ENCODE measurements around the gene FRA10AC1. TPM values are rescaled to one million over a fixed set of nuclear protein-coding genes. Genes with fewer than 3 reads are reported as not detected.

The FRA10AC1 gene
- total and polyA plus RNA-seq, 2 experiments from 2014 or later = 7.6 to 17.0 TPM

GRCh38 chr10:93629647-93630305 lies 72.6 kb downstream of the FRA10AC1 start:
- no peak for DNase-seq
- Histone ChIP-seq H3K9me2 (ENCODE audit: insufficient read depth) (no peaks in the 10 kb centered on the region), H3K79me2 (ENCODE audit: insufficient read depth) (no peaks in the 10 kb centered on the region), H3K4me2 (ENCODE audit: unreplicated experiment) (no peak overlapping the region), H3K9me3 (ENCODE audit: low read depth) (no peaks in the 10 kb centered on the region), H3K4me3 (no peak overlapping the region), H3K9ac (no peak overlapping the region), H3K27ac (no peak overlapping the region), H4K20me1 (ENCODE audit: insufficient read depth) (no peaks in the 10 kb centered on the region), H3K36me3 (ENCODE audit: low read depth) (no peaks in the 10 kb centered on the region), H3K27me3 (replicated peaks; ENCODE audit: insufficient read depth) (peaks cover 12% of the 10 kb centered on the region; the same call in 1 of the 2 replicates), H3K4me1 (ENCODE audit: insufficient read depth) (no peaks in the 10 kb centered on the region), H3F3A (ENCODE audit: insufficient read depth) (no peaks in the 10 kb centered on the region), H2AFZ (no peak overlapping the region)
- 33 to 34% methylated on average over 7 of the region's 7 CpGs for WGBS, 2 experiments (ENCODE audit: low coverage in 1 of 2, low lambda C conversion rate in 2 of 2, missing lambda C conversion rate in 2 of 2)
- TF ChIP-seq EZH2 (IDR thresholded peaks at IDR 0.05; ENCODE audit: insufficient read depth, poor library complexity, severe bottlenecking) (no peak), EZH2phosphoT487 (IDR thresholded peaks at IDR 0.05; ENCODE audit: insufficient read depth, low read depth) (no peak)
- in situ Hi-C loops (cut with MboI) = no loop called here

GRCh38 chr10:93628858-93629257 lies 73.5 kb downstream of the FRA10AC1 start:
- no peak overlapping the region for H3K27ac ChIP-seq
- H3K4me3 ChIP-seq = no peak overlapping the region
- in situ Hi-C loops (cut with MboI) = no loop called here
- no peaks in the 10 kb centered on the region for H3K79me2 ChIP-seq (ENCODE audit: insufficient read depth)
- no peaks in the 10 kb centered on the region for H3K4me1 ChIP-seq (ENCODE audit: insufficient read depth)
- WGBS, 2 experiments (ENCODE audit: low coverage in 1 of 2, low lambda C conversion rate in 2 of 2, missing lambda C conversion rate in 2 of 2) = 63 to 64% methylated on average over 4 of the region's 4 CpGs
- H3K36me3 ChIP-seq (ENCODE audit: low read depth) = no peaks in the 10 kb centered on the region
- TF ChIP-seq EZH2phosphoT487 (IDR thresholded peaks at IDR 0.05; ENCODE audit: insufficient read depth, low read depth) (no peak), EZH2 (IDR thresholded peaks at IDR 0.05; ENCODE audit: insufficient read depth, poor library complexity, severe bottlenecking) (no peak)
- no peaks in the 10 kb centered on the region for H3K9me3 ChIP-seq (ENCODE audit: low read depth)
- no peaks in the 10 kb centered on the region for H3K9me2 ChIP-seq (ENCODE audit: insufficient read depth)
- no peak overlapping the region for H3K4me2 ChIP-seq (ENCODE audit: unreplicated experiment)
- H2AFZ ChIP-seq = no peak overlapping the region
- H3K27me3 ChIP-seq (replicated peaks; ENCODE audit: insufficient read depth) = peaks cover 12% of the 10 kb centered on the region; the same call in 1 of the 2 replicates
- no peak for DNase-seq
- H4K20me1 ChIP-seq (ENCODE audit: insufficient read depth) = no peaks in the 10 kb centered on the region
- no peak overlapping the region for H3K9ac ChIP-seq
- no peaks in the 10 kb centered on the region for H3F3A ChIP-seq (ENCODE audit: insufficient read depth)

- Histone ChIP-seq H4K20me1 (ENCODE audit: insufficient read depth) (no peaks in the 10 kb centered on the region), H3K9ac (no peak overlapping the region), H3K4me1 (ENCODE audit: insufficient read depth) (no peaks in the 10 kb centered on the region), H2AFZ (no peak overlapping the region), H3K27me3 (replicated peaks; ENCODE audit: insufficient read depth) (peaks cover 30% of the 10 kb centered on the region), H3K27ac (no peak overlapping the region), H3K4me2 (ENCODE audit: unreplicated experiment) (no peak overlapping the region), H3K4me3 (no peak overlapping the region), H3F3A (ENCODE audit: insufficient read depth) (no peaks in the 10 kb centered on the region), H3K9me3 (ENCODE audit: low read depth) (no peaks in the 10 kb centered on the region), H3K9me2 (ENCODE audit: insufficient read depth) (no peaks in the 10 kb centered on the region), H3K36me3 (ENCODE audit: low read depth) (no peaks in the 10 kb centered on the region), H3K79me2 (ENCODE audit: insufficient read depth) (no peaks in the 10 kb centered on the region)
- TF ChIP-seq EZH2 (IDR thresholded peaks at IDR 0.05; ENCODE audit: insufficient read depth, poor library complexity, severe bottlenecking) = no peak
- no peak for TF ChIP-seq EZH2phosphoT487 (IDR thresholded peaks at IDR 0.05; ENCODE audit: insufficient read depth, low read depth)
- in situ Hi-C loops (cut with MboI) = no loop called here
- DNase-seq = no peak
- WGBS, 2 experiments (ENCODE audit: low coverage in 1 of 2, low lambda C conversion rate in 2 of 2, missing lambda C conversion rate in 2 of 2) = 66 to 72% methylated on average over 1 of the region's 1 CpG
These were observed 79.5 kb downstream of the FRA10AC1 start for GRCh38 chr10:93622942-93623341.

- 29 to 30% methylated on average over 7 of the region's 7 CpGs for WGBS, 2 experiments (ENCODE audit: low coverage in 1 of 2, low lambda C conversion rate in 2 of 2, missing lambda C conversion rate in 2 of 2)
- H3K9me3 ChIP-seq (ENCODE audit: low read depth) = no peaks in the 10 kb centered on the region
- H3K9me2 ChIP-seq (ENCODE audit: insufficient read depth) = no peaks in the 10 kb centered on the region
- TF ChIP-seq EZH2 (IDR thresholded peaks at IDR 0.05; ENCODE audit: insufficient read depth, poor library complexity, severe bottlenecking) = no peak
- no peak for TF ChIP-seq EZH2phosphoT487 (IDR thresholded peaks at IDR 0.05; ENCODE audit: insufficient read depth, low read depth)
- in situ Hi-C loops (cut with MboI) = no loop called here
- no peak for DNase-seq
- no peaks in the 10 kb centered on the region for H3K4me1 ChIP-seq (ENCODE audit: insufficient read depth)
- H4K20me1 ChIP-seq (ENCODE audit: insufficient read depth) = no peaks in the 10 kb centered on the region
- no peak overlapping the region for H3K27ac ChIP-seq
- no peak overlapping the region for H3K4me2 ChIP-seq (ENCODE audit: unreplicated experiment)
- H3K36me3 ChIP-seq (ENCODE audit: low read depth) = no peaks in the 10 kb centered on the region
- H3K4me3 ChIP-seq = no peak overlapping the region
- peaks cover 28% of the 10 kb centered on the region for H3K27me3 ChIP-seq (replicated peaks; ENCODE audit: insufficient read depth)
- H3K9ac ChIP-seq = no peak overlapping the region
- H3F3A ChIP-seq (ENCODE audit: insufficient read depth) = no peaks in the 10 kb centered on the region
- H3K79me2 ChIP-seq (ENCODE audit: insufficient read depth) = no peaks in the 10 kb centered on the region
- no peak overlapping the region for H2AFZ ChIP-seq
These were observed 81.5 kb downstream of the FRA10AC1 start for GRCh38 chr10:93620925-93621324.

Other genes with a start within 250 kb of the FRA10AC1 start
- gene MYOF, start 220.3 kb downstream of the FRA10AC1 start, total RNA-seq (2014; rRNA removed; shearing (Covaris generic)) = 256 and 261 TPM in 2 replicates
- gene MYOF, start 220.3 kb downstream of the FRA10AC1 start, polyA plus RNA-seq (2016; fragmentation: Nextera tagmentation; extraction: Ambion mirVana) = 93.0 and 101 TPM in 2 replicates
- 21.5 and 32.4 TPM in 2 replicates for gene CEP55, start 206.0 kb downstream of the FRA10AC1 start, total RNA-seq (2014; rRNA removed; shearing (Covaris generic))
- 14.9 and 16.8 TPM in 2 replicates for gene CEP55, start 206.0 kb downstream of the FRA10AC1 start, polyA plus RNA-seq (2016; fragmentation: Nextera tagmentation; extraction: Ambion mirVana)
- gene FFAR4, start 135.9 kb downstream of the FRA10AC1 start, total RNA-seq (2014; rRNA removed; shearing (Covaris generic)) = not detected in 2 replicates
- gene FFAR4, start 135.9 kb downstream of the FRA10AC1 start, polyA plus RNA-seq (2016; fragmentation: Nextera tagmentation; extraction: Ambion mirVana) = not detected in 2 replicates
- gene RBP4, start 101.4 kb downstream of the FRA10AC1 start, total RNA-seq (2014; rRNA removed; shearing (Covaris generic)) = 1.1 TPM in 1 of 2 replicates, not detected in the other
- 0.46 and 0.90 TPM in 2 replicates for gene RBP4, start 101.4 kb downstream of the FRA10AC1 start, polyA plus RNA-seq (2016; fragmentation: Nextera tagmentation; extraction: Ambion mirVana)
- not detected in 2 replicates for gene PDE6C, start 90.1 kb downstream of the FRA10AC1 start, total RNA-seq (2014; rRNA removed; shearing (Covaris generic))
- 0.08 TPM in 1 of 2 replicates, not detected in the other for gene PDE6C, start 90.1 kb downstream of the FRA10AC1 start, polyA plus RNA-seq (2016; fragmentation: Nextera tagmentation; extraction: Ambion mirVana)
- not detected in 2 replicates for gene LGI1, start 55.3 kb upstream of the FRA10AC1 start, total RNA-seq (2014; rRNA removed; shearing (Covaris generic))
- not detected in 2 replicates for gene LGI1, start 55.3 kb upstream of the FRA10AC1 start, polyA plus RNA-seq (2016; fragmentation: Nextera tagmentation; extraction: Ambion mirVana)
- gene SLC35G1, start 191.4 kb upstream of the FRA10AC1 start, total RNA-seq (2014; rRNA removed; shearing (Covaris generic)) = 3.8 and 6.2 TPM in 2 replicates
- 5.3 and 5.9 TPM in 2 replicates for gene SLC35G1, start 191.4 kb upstream of the FRA10AC1 start, polyA plus RNA-seq (2016; fragmentation: Nextera tagmentation; extraction: Ambion mirVana)

Measured in GM23248 (cell line).